K562 (cell line): ENCODE data around the gene ASPRV1. TPM values are rescaled to one million over a fixed set of nuclear protein-coding genes. Genes with fewer than 3 reads are reported as not detected.
A peak's percentile ranks its signal among the peaks of the same experiment; 100 is the strongest.

ENCODE experiments used
- CBFA2T3 ChIP-seq: fragments of 450-650 bp; IDR thresholded peaks from 2 replicates; pipeline ENCODE4 v1.6.1; 2017
- DIDO1 ChIP-seq: fragments of 450-650 bp; IDR thresholded peaks from 2 replicates; pipeline ENCODE4 v1.6.1; 2016; ENCODE audit warnings: low read depth, missing biosample characterization, missing genetic modification characterization
- EWSR1 ChIP-seq: fragments of 450-650 bp; IDR thresholded peaks from 2 replicates; pipeline ENCODE4 v1.6.1; 2018; ENCODE audit warnings: borderline replicate concordance, mild to moderate bottlenecking, low read depth, moderate library complexity; ENCODE audit not compliant: partially characterized antibody
- IFI16 ChIP-seq: fragments of 250-450 bp; sonication (Bioruptor Pico); IDR thresholded peaks from 2 replicates; pipeline ENCODE4 v2.1.2; 2022; ENCODE audit warnings: mild to moderate bottlenecking, inconsistent platforms
- MCM2 ChIP-seq: fragments of 450-650 bp; IDR thresholded peaks from 2 replicates; pipeline ENCODE4 v1.6.1; 2017; ENCODE audit warnings: low read depth, mild to moderate bottlenecking
- MEF2A ChIP-seq: IDR thresholded peaks from 2 replicates; pipeline ENCODE4 v1.6.1; 2011; ENCODE audit warnings: low read depth, mild to moderate bottlenecking, low read length, moderate library complexity; ENCODE audit not compliant: control insufficient read depth
- SREBF1 ChIP-seq: fragments of 150-350 bp; IDR thresholded peaks from 2 replicates; pipeline ENCODE4 v1.6.1; 2014; ENCODE audit warnings: antibody characterized with exemption, low read depth, low read length, borderline replicate concordance
- ZNF24 ChIP-seq: fragments of 450-650 bp; IDR thresholded peaks from 2 replicates; pipeline ENCODE4 v1.6.1; 2016
- ZNF316 ChIP-seq: fragments of 450-650 bp; IDR thresholded peaks from 2 replicates; pipeline ENCODE4 v1.6.1; 2016
- ZNF785 ChIP-seq: fragments of 250-450 bp; sonication (Bioruptor Pico); IDR thresholded peaks from 2 replicates; pipeline ENCODE4 v1.4.0; 2020; ENCODE audit warnings: mild to moderate bottlenecking
- polyA plus RNA-seq, 8 experiments: library from polyadenylated mRNA; depleted of rRNA in 4 of 8; stranded (reverse) in 5 of 8; unstranded in 3 of 8; fragments of >200 nt; fragmentation: Nextera tagmentation in 2 of 8; fragmentation: Illumina TruSeq in 1 of 8; extraction: Ambion mirVana in 2 of 8; extraction: Trizol in 1 of 8; gene quantifications; 2 replicates each; pipeline versions ENCODE4 v1.2.1 to v1.2.3, GENCODE V29; 2011 to 2014; ENCODE audit warnings: inconsistent platforms in 1 of 8, missing spikeins in 1 of 8
- total RNA-seq, 7 experiments: library from RNA; depleted of rRNA in 6 of 7; stranded (reverse); fragments of >200 nt in 6 of 7; fragmentation: Illumina TruSeq in 2 of 7; extraction: Trizol in 2 of 7; gene quantifications; 2 replicates each; pipeline versions ENCODE4 v1.2.1 to v1.2.3, GENCODE V29; 2011 to 2021; ENCODE audit warnings: low replicate concordance in 1 of 7
- TF ChIP-seq, protein P1 (sequence below): fragments of 450-650 bp; IDR thresholded peaks from 2 replicates; pipeline ENCODE4 v1.7.0; 2016; ENCODE audit warnings: borderline replicate concordance
- TF ChIP-seq, protein P2 (sequence below): fragments of 250-450 bp; sonication (Bioruptor Pico); IDR thresholded peaks from 2 replicates; pipeline ENCODE4 v1.5.0; 2021; ENCODE audit warnings: mild to moderate bottlenecking, borderline replicate concordance
- TF ChIP-seq, protein P3 (sequence below): conservative IDR thresholded peaks from 2 replicates; pipeline ENCODE4 v1.6.1; 2011; ENCODE audit warnings: low read depth, mild to moderate bottlenecking, low read length; ENCODE audit not compliant: control insufficient read depth
- TF ChIP-seq, protein P4 (sequence below), 2 experiments: fragments of 450-650 bp; formaldehyde crosslinking in 1 of 2; IDR thresholded peaks; 2 replicates each; pipeline versions ENCODE4 v1.4.0 to v1.6.1; 2014 to 2020; ENCODE audit warnings: mild to moderate bottlenecking in 2 of 2, borderline replicate concordance in 1 of 2, low read depth in 1 of 2

Gene ASPRV1
- total and polyA plus RNA-seq, 9 of the 15 experiments (the other 6 are each of a cell fraction or from before 2014, with no cell fraction given): 0.17 to 0.72 (median 0.47) TPM; not detected in 1

DNA sequence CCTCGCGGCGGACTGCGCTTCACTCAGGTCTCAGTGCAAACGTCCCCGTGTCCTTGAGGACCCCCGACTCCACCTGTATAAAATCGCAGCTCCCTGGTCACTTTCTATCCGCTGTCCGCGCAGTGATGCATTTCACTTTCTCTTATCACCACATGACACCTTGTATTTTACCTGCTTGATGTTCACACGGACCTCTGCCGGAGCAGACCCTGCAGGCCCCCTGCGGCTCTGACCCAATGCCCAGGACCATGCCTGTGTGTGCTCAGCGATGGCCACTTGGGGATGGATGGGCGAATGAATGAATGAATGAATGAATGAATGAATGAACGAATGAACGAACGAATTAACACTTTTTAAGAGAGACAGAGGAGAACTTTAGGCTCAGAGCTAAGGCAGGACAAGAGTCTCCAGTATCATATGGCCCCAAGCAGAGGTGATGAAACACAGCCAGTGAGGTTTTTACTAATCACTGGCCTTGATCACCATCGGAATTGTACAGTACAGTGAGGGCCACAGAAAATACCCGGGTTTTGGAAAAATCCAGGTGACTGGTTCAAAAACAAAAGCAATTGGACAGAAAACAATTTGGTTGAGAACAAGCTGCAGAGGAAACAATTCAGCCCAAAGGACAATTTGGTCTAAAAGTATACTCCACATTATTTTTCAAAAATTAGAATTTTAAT, 12.3 kb downstream of the ASPRV1 start (continued):
- TF ChIP-seq, protein P1, sequence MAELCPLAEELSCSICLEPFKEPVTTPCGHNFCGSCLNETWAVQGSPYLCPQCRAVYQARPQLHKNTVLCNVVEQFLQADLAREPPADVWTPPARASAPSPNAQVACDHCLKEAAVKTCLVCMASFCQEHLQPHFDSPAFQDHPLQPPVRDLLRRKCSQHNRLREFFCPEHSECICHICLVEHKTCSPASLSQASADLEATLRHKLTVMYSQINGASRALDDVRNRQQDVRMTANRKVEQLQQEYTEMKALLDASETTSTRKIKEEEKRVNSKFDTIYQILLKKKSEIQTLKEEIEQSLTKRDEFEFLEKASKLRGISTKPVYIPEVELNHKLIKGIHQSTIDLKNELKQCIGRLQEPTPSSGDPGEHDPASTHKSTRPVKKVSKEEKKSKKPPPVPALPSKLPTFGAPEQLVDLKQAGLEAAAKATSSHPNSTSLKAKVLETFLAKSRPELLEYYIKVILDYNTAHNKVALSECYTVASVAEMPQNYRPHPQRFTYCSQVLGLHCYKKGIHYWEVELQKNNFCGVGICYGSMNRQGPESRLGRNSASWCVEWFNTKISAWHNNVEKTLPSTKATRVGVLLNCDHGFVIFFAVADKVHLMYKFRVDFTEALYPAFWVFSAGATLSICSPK: no peak
- TF ChIP-seq MEF2A (no peak), ZNF785 (no peak), CBFA2T3 (peak; percentile 43), SREBF1 (no peak), ZNF316 (no peak), ZNF24 (peak; percentile 99), IFI16 (no peak), MCM2 (no peak), EWSR1 (no peak), DIDO1 (tag) (no peak)
- TF ChIP-seq, protein P2, sequence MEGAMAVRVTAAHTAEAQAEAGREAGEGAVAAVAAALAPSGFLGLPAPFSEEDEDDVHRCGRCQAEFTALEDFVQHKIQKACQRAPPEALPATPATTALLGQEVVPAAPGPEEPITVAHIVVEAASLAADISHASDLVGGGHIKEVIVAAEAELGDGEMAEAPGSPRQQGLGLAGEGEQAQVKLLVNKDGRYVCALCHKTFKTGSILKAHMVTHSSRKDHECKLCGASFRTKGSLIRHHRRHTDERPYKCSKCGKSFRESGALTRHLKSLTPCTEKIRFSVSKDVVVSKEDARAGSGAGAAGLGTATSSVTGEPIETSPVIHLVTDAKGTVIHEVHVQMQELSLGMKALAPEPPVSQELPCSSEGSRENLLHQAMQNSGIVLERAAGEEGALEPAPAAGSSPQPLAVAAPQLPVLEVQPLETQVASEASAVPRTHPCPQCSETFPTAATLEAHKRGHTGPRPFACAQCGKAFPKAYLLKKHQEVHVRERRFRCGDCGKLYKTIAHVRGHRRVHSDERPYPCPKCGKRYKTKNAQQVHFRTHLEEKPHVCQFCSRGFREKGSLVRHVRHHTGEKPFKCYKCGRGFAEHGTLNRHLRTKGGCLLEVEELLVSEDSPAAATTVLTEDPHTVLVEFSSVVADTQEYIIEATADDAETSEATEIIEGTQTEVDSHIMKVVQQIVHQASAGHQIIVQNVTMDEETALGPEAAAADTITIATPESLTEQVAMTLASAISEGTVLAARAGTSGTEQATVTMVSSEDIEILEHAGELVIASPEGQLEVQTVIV (CRISPR knock-in tag): no peak
- TF ChIP-seq, protein P3, sequence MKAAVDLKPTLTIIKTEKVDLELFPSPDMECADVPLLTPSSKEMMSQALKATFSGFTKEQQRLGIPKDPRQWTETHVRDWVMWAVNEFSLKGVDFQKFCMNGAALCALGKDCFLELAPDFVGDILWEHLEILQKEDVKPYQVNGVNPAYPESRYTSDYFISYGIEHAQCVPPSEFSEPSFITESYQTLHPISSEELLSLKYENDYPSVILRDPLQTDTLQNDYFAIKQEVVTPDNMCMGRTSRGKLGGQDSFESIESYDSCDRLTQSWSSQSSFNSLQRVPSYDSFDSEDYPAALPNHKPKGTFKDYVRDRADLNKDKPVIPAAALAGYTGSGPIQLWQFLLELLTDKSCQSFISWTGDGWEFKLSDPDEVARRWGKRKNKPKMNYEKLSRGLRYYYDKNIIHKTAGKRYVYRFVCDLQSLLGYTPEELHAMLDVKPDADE: no peak
- TF ChIP-seq, protein P4, sequence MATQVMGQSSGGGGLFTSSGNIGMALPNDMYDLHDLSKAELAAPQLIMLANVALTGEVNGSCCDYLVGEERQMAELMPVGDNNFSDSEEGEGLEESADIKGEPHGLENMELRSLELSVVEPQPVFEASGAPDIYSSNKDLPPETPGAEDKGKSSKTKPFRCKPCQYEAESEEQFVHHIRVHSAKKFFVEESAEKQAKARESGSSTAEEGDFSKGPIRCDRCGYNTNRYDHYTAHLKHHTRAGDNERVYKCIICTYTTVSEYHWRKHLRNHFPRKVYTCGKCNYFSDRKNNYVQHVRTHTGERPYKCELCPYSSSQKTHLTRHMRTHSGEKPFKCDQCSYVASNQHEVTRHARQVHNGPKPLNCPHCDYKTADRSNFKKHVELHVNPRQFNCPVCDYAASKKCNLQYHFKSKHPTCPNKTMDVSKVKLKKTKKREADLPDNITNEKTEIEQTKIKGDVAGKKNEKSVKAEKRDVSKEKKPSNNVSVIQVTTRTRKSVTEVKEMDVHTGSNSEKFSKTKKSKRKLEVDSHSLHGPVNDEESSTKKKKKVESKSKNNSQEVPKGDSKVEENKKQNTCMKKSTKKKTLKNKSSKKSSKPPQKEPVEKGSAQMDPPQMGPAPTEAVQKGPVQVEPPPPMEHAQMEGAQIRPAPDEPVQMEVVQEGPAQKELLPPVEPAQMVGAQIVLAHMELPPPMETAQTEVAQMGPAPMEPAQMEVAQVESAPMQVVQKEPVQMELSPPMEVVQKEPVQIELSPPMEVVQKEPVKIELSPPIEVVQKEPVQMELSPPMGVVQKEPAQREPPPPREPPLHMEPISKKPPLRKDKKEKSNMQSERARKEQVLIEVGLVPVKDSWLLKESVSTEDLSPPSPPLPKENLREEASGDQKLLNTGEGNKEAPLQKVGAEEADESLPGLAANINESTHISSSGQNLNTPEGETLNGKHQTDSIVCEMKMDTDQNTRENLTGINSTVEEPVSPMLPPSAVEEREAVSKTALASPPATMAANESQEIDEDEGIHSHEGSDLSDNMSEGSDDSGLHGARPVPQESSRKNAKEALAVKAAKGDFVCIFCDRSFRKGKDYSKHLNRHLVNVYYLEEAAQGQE (IDR thresholded peaks at IDR 0.05; ENCODE audit: borderline replicate concordance): no peak
- TF ChIP-seq, protein P4 (CRISPR knock-in tag; IDR thresholded peaks at IDR 0.05; ENCODE audit: low read depth): no peak
